ENCODE measurements around the gene ATP6AP1.

Gene ATP6AP1

DNA sequence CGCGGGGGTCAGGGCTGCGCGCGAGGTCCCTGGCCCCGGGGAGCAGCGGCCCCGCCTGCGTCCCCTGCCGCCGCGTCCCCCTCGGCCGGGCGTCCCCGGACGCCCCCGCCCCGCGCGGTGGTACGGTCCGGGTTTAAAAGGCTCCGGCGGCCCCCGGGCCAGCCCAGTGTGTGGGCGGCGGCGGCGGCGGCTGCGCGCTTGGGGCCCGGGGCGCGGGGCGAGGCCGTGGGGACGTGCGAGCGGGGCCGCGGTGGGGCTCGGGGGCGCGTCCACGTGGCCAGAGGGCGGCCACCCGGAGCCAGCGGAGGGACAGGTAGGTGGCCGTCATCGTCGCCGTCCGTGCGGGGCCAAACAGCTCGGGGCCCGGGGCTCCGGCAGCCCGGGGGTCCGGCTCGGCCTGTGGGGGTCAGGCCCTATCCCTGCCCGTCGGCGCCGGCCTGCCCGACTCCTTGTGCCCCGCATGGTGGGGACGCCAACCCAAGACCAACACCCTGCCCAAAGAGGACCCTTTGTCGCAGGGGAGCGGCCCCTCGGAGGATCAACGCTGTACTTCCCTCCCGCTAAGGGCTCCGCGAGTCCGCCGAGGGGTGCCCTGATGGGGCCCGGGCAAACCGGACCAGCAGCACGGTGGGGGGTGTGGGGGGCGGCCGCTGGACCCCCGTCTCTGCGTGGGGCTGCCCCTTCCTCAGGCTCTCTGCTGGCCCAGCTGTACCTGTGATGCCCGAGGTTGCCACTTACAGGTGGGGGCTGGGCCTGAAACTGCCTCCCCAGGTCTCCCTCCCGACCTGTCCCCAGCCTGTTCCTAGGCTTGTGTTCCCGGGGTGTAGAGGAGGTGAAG lies 29.9 kb downstream of the ATP6AP1 start, which contains the start of gene PLXNA3:
Gene PLXNA3, plus strand, starts transcription at position 166 of the 838 bp plus-strand sequence. CDS start 1,903 bp downstream, outside the sequence.
- peak within 1 kb of the TSS; percentile 90 for H3K4me3 ChIP-seq (ENCODE audit: severe bottlenecking)
- no peak for DNase-seq (ENCODE audit: low spot score)
- peak within 1 kb of the TSS; percentile 60 for H3K27ac ChIP-seq (ENCODE audit: poor library complexity, severe bottlenecking)

DNA sequence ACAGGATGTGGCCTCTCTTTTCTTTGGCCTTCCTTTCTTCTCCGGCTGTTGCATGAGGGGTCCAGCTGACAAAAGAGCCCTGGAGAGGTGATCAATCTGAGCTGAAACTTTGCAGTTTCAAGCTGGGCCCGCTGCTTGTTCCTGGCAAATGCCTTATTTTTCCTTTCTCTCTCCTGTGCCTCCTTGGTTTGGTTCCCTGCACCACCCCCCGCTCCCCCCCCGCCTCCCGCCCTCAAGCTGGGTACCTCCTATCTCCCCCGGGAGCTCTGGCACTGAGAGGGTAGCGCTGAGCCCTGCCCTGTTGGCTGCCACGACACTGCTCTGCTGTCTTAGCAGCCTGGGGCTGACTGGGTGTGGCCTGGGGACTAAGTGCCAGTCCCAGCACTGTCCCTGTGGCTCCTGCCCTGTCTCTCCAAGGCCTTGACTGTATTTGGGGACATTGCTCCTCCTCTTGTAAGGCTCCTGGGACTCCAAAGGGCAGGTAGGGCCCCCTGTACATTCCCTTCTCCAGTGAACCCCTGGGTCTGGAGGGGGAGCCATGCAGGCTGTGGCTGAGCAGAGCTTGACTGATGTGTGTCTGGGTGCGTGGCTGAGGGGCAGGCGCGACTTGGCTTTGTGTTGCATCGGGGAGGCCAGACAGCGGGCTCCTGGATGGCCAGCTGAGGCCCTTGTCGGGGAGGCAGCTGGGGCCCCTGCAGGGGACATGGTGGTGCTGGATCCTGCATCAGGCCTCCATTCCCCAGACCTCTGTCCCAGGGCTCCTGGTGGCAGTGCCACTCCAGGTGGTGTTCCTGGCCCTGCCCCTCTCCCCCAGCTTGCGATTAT lies 30.7 kb downstream of the ATP6AP1 start:
- peaks cover 7% of the 10 kb centered on the region for H3K36me3 ChIP-seq (ENCODE audit: low read depth)
- peak overlapping the region; percentile 60 for H3K27ac ChIP-seq (ENCODE audit: poor library complexity, severe bottlenecking)
- peak overlapping the region; percentile 90 for H3K4me3 ChIP-seq (ENCODE audit: severe bottlenecking)
- no peaks in the 10 kb centered on the region for H3K9me3 ChIP-seq (ENCODE audit: severe bottlenecking)
- ATAC-seq (ENCODE audit: low read depth) (peak; percentile 60), DNase-seq (ENCODE audit: low spot score) (no peak)
- no peaks in the 10 kb centered on the region for H3K4me1 ChIP-seq (ENCODE audit: insufficient read depth, poor library complexity, severe bottlenecking)
- TF ChIP-seq, protein P1, sequence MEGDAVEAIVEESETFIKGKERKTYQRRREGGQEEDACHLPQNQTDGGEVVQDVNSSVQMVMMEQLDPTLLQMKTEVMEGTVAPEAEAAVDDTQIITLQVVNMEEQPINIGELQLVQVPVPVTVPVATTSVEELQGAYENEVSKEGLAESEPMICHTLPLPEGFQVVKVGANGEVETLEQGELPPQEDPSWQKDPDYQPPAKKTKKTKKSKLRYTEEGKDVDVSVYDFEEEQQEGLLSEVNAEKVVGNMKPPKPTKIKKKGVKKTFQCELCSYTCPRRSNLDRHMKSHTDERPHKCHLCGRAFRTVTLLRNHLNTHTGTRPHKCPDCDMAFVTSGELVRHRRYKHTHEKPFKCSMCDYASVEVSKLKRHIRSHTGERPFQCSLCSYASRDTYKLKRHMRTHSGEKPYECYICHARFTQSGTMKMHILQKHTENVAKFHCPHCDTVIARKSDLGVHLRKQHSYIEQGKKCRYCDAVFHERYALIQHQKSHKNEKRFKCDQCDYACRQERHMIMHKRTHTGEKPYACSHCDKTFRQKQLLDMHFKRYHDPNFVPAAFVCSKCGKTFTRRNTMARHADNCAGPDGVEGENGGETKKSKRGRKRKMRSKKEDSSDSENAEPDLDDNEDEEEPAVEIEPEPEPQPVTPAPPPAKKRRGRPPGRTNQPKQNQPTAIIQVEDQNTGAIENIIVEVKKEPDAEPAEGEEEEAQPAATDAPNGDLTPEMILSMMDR (IDR thresholded peaks at IDR 0.05; ENCODE audit: poor library complexity, severe bottlenecking), result no peak
- H3K27me3 ChIP-seq (ENCODE audit: insufficient read depth, poor library complexity, severe bottlenecking), result no peaks in the 10 kb centered on the region

More for the DNA sequence above, 29.9 kb downstream of the ATP6AP1 start, which contains the start of gene PLXNA3:
- no peaks in the 10 kb centered on the region for H3K9me3 ChIP-seq (ENCODE audit: severe bottlenecking)
- TF ChIP-seq, protein P1 (IDR thresholded peaks at IDR 0.05; ENCODE audit: poor library complexity, severe bottlenecking), result no peak
- peak; percentile 54 for ATAC-seq (ENCODE audit: low read depth)
- H3K27me3 ChIP-seq (ENCODE audit: insufficient read depth, poor library complexity, severe bottlenecking), result no peaks in the 10 kb centered on the region
- peaks cover 8% of the 10 kb centered on the region for H3K36me3 ChIP-seq (ENCODE audit: low read depth)
- no peaks in the 10 kb centered on the region for H3K4me1 ChIP-seq (ENCODE audit: insufficient read depth, poor library complexity, severe bottlenecking)

DNA sequence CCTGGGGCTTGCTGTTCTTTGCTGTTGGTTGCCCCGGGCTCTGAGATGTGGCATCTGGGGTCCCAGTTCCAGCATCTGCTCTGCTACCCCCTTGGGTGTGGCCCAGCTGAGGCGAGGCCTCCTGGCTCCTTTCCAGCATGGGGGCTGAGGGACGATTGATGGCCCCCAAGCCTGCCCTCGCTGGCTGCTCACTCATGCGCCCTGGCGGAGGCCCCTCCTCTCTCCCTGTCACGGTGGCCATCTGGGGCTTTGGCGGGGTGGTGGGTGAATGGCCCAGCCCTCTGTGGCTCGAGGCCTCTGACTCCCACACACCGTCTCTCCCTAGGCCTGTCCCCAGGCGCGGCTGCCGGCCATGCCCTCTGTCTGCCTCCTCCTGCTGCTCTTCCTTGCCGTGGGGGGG lies 31.4 kb downstream of the ATP6AP1 start:
- Histone ChIP-seq H3K4me3 (ENCODE audit: severe bottlenecking) (peak overlapping the region; percentile 90), H3K9me3 (ENCODE audit: severe bottlenecking) (no peaks in the 10 kb centered on the region), H3K4me1 (ENCODE audit: insufficient read depth, poor library complexity, severe bottlenecking) (no peaks in the 10 kb centered on the region), H3K27me3 (ENCODE audit: insufficient read depth, poor library complexity, severe bottlenecking) (no peaks in the 10 kb centered on the region), H3K27ac (ENCODE audit: poor library complexity, severe bottlenecking) (peak overlapping the region; percentile 60), H3K36me3 (ENCODE audit: low read depth) (peaks cover 10% of the 10 kb centered on the region)
- ATAC-seq (ENCODE audit: low read depth) (peak; percentile 17; the same call in 2 of the 3 replicates), DNase-seq (ENCODE audit: low spot score) (no peak)
- TF ChIP-seq, protein P1 (IDR thresholded peaks at IDR 0.05; ENCODE audit: poor library complexity, severe bottlenecking), result no peak

DNA sequence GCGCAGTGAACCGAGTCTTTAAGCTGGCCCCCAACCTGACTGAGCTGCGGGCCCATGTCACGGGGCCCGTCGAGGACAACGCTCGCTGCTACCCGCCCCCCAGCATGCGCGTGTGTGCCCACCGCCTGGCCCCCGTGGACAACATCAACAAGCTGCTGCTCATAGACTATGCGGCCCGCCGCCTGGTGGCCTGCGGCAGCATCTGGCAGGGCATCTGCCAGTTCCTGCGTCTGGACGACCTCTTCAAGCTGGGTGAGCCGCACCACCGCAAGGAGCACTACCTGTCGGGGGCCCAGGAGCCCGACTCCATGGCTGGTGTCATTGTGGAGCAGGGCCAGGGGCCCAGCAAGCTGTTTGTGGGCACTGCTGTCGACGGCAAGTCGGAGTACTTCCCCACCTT lies 31.8 kb downstream of the ATP6AP1 start:
- H3K4me3 ChIP-seq (ENCODE audit: severe bottlenecking), result no peak overlapping the region
- H3K27ac ChIP-seq (ENCODE audit: poor library complexity, severe bottlenecking), result no peak overlapping the region
- no peak for ATAC-seq (ENCODE audit: low read depth)
- no peaks in the 10 kb centered on the region for H3K4me1 ChIP-seq (ENCODE audit: insufficient read depth, poor library complexity, severe bottlenecking)
- DNase-seq (ENCODE audit: low spot score), result no peak
- H3K9me3 ChIP-seq (ENCODE audit: severe bottlenecking), result no peaks in the 10 kb centered on the region
- H3K27me3 ChIP-seq (ENCODE audit: insufficient read depth, poor library complexity, severe bottlenecking), result no peaks in the 10 kb centered on the region
- H3K36me3 ChIP-seq (ENCODE audit: low read depth), result peaks cover 10% of the 10 kb centered on the region
- TF ChIP-seq, protein P1 (IDR thresholded peaks at IDR 0.05; ENCODE audit: poor library complexity, severe bottlenecking), result no peak

Measured in RWPE2 (cell line).